GM21619 (cell line): ENCODE results near the gene ZNF408.

Source experiments
- ATAC-seq: cut with Tn5 transposase; IDR thresholded peaks from one replicate; pipeline ENCODE4 v1.9.1; 2021; ENCODE audit not compliant: unreplicated experiment

Gene ZNF408

DNA sequence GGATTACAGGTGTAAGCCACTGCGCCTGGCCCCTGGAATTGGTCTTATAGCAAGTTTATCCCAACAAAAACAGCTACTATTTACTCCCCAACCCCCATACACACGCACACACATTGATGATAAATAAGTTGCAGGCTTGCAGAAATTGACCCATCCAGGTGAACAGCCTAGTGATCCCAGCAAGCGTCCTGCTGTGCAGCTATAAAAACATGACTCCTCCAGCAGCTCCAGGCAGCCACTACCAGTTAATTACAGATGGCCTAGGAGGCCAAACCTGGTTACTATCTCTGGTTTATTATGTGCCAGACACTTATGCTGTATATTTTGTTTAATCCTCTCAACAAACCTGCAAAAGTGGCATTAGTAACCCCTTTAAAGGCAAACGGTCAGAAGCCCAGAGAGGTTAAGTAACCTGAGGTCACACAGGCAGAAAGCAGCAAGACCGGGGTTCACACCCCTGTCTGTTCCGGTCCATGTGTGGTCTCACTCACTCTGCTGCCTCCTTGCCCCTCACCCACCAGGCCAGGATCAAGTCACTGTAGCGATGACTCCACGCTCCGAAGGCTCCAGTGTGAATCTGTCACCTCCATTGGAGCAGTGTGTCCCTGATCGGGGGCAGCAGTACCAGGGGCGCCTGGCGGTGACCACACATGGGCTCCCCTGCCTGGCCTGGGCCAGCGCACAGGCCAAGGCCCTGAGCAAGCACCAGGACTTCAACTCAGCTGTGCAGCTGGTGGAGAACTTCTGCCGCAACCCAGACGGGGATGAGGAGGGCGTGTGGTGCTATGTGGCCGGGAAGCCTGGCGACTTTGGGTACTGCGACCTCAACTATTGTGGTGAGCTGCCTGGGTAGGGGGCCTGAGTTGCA lies 24.7 kb downstream of the ZNF408 start:
- no peak for ATAC-seq

DNA sequence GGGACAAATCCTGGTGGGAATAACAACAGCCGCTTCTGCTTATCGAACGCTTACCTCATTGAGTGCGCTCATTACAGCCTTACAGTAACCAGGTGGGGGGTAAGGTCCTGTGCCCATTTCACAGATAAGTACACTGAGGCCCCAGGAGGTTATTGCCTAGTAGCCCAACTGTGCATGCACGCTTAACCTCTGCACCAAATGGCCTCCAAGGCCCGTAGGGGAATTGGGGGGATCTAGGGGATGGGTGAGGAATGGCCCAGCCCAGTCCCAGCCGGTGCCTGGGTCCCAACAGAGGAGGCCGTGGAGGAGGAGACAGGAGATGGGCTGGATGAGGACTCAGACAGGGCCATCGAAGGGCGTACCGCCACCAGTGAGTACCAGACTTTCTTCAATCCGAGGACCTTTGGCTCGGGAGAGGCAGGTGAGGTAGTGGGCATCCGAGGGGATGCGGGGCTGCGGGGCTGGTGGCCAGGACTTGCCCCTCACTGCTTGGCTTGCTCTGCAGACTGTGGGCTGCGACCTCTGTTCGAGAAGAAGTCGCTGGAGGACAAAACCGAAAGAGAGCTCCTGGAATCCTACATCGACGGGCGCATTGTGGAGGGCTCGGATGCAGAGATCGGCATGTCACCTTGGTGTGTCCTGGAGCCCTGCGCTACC lies 25.5 kb downstream of the ZNF408 start:
- no peak for ATAC-seq

DNA sequence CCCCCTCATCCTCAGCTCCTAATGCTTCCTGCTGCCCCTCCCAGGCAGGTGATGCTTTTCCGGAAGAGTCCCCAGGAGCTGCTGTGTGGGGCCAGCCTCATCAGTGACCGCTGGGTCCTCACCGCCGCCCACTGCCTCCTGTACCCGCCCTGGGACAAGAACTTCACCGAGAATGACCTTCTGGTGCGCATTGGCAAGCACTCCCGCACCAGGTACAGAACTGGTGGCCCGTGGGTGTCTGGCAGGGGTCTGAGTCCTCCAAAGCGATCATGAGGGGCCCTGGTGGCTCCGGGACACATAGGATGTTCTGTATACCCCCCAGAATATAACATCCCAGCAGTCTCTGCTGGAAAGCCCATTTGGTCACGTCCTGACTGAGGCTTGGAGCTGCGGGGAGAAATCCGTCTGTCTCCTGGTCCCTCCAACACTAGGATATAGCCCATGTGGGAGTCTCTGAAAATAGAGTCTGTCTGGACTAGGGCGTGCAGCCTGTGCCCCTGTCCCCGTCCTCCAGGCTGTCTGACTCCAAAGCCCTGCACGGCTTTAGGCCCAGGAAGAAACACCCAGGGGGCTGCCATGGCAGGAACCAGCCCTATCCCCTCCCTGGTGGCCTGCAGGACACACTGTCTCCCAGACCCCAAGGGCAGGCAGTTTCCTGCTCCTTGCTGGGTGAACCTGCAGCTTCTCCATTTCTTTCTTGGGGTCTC lies 27.3 kb downstream of the ZNF408 start:
- no peak for ATAC-seq

DNA sequence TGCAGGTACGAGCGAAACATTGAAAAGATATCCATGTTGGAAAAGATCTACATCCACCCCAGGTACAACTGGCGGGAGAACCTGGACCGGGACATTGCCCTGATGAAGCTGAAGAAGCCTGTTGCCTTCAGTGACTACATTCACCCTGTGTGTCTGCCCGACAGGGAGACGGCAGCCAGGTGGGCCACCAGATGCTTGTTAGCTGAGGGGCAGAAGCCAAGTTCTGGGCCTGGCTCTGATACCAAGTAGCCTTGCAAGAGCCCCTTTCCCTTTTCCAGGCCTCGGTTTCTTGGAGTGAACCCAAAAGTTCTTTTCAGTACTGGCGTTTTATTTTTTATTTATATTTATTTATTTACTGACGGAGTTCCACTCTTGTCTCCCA lies 27.8 kb downstream of the ZNF408 start:
- no peak for ATAC-seq

DNA sequence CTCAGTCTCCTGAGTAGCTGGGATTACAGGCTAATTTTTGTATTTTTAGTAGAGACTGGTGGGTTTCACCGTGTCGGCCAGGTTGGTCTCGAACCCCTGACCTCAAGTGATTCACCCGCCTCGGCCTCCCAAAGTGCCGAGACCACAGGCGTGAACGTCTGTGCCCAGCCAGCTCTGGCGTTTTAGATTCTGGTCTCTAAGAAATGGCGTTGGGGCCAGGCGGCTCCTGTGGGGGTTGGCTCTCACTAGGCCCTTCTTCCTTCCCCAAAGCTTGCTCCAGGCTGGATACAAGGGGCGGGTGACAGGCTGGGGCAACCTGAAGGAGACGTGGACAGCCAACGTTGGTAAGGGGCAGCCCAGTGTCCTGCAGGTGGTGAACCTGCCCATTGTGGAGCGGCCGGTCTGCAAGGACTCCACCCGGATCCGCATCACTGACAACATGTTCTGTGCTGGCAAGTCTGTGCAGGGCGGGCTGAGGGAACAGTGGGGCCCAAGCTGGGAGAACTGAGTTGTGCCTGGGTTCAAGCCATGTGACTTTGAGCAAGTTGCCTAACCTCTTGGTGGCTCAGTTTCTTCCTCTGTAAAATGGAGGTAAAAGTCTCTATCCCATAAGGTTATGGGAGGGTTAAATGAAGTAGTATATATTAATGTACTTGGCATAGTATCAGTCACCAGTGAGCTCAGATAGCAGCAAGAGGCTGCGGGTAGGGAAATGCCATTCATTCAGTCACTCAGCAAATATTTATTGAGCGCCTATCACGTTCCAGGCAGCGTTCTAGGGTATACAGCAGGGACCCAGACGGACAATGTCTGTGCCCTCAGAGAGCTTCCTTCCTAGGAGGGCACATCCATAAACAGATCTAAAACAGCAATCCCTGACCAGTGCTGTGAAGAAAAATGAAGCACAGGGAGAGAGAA lies 28.5 kb downstream of the ZNF408 start:
- ATAC-seq = no peak

DNA sequence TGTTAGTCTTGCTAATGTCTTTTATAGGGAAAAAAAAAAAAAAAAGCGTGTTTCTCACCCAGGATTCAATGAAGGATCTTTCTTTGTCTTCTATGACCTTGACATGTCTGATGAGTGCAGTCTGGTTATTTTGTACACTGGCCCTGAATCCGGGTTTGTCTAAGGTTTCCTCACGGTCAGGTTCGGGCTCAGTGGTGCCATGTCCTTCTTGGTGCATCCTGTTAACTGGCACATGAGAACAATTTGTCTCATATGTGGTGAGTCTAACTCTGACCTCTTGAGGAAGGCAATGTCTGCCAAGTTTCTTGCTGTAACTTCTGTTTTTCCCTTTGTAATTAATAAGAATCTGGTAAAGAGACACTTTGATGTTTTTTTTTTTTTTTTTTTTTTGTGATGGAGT lies 30.7 kb downstream of the ZNF408 start:
- ATAC-seq = no peak

DNA sequence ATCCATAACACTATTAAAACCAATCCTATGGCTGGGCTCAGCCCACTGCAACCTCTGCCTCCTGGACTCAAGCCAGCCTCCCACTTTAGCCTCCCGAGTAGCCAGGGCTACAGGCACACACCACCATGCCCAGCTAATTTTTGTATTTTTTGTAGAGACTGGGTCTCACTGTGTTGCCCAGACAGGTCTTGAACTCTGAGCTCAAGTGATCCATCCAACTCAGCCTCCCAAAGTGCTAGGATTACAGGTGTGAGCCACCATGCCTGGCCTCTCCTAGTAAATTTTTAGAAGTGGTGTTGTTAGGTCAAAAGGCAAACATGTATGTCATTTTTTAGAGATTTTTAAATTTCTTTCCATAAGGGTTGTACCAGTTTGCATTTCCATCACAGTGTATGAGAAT lies 32.4 kb downstream of the ZNF408 start:
- ATAC-seq = no peak

DNA sequence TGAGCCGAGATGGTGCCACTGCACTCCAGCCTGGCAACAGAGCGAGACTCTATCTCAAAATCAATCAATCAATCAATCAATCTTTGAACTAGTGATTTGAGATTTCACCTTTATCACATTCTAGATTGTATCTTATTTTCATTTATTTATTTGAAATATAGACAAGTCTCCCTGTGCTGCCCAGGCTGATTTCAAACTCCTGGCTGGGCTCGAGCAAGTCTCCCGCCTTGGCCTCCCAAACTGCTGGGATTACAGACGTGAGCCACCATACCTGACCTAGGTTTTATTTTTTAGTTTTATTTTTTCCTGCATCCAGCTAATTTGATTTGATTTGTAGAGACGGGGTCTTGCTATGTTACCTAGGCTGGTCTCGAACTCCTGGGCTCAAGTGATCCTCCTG lies 35.3 kb downstream of the ZNF408 start:
- ATAC-seq = no peak

DNA sequence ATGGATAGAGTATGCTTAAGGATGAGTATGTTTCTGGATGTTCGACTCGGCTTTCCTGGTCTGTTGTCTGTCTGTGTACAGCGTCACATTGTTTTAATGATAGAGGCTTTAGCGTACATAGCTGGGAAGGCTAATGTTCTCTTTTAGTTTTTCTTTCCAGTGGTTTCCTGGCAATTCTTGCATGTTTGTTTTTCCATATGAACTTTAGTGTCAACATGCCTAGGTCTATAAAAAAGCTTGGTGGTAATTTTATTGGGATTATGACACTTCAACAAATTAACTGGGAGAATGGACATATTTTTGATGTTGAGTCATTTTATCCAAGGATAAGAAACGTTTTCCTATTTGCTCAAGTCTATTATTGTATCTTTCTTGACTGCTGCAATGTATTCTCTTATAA lies 35.8 kb downstream of the ZNF408 start:
- no peak for ATAC-seq

DNA sequence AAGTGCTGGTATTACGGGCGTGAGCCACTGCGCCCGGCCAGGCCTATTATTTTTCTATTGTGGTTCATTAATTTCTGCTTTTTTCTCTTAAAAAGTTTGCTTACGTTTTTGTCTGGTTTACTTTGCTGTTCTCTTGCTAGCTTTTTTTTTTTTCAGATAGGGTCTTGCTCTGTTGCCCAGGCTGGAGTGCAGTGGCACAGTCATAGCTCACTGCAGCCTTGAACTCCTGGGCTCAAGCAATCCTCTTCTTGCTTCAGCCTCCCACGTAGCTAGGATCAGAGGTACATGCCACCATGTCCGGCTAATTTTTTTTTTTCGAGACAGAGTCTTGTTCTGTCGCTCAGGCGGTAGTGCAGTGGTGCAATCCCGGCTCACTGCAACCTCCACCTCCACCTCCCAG lies 36.9 kb downstream of the ZNF408 start:
- no peak for ATAC-seq

DNA sequence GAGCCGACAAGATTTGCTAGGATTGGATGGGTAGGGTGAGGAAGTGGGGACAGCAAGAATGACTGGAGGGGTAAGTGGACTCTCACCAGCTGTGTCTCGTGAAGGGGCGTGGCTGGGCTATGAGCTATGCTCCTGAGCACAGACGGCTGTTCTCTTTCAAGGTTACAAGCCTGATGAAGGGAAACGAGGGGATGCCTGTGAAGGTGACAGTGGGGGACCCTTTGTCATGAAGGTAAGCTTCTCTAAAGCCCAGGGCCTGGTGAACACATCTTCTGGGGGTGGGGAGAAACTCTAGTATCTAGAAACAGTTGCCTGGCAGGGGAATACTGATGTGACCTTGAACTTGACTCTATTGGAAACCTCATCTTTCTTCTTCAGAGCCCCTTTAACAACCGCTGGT lies 38.1 kb downstream of the ZNF408 start:
- ATAC-seq = no peak

DNA sequence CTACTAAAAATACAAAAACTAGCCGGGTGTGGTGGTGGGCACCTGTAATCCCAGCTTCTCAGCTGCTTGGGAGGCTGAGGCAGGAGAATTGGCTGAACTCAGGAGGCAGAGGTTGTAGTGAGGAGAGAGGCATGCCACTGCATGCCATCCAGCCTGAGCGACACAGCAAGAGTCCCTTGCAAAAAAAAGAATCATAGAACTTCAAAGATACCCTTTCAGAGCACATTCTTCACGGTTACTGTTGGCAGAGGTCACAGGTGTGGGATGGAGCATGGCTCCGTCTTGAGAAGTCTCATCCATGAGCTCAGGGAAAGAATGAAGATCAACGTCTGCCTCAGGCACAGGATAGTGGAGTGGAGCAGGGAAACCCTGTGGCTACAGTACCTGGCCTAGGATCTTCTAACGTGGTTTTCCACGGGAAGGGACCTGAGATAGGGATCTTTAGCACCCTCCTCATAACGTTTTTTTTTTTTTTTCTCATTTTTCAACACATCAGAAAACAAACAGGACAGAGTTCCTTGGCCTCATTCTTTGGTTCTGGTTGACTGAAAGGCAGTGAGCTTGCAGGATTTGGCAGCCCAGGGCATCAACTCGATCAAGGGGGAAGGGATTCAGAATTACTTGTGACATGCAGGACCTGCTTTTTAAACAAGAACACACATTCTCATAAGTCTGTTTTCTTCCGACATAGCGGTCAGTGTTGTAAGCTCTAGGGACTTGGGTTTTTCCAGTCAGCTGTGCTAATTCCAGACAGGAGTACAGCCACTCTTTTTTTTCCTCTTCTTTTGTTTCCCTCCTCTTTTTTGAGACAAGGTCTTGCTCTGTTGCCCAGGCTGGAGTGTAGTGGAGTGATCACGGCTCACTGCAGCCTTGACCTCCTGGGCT lies 41.0 kb downstream of the ZNF408 start:
- ATAC-seq = no peak

DNA sequence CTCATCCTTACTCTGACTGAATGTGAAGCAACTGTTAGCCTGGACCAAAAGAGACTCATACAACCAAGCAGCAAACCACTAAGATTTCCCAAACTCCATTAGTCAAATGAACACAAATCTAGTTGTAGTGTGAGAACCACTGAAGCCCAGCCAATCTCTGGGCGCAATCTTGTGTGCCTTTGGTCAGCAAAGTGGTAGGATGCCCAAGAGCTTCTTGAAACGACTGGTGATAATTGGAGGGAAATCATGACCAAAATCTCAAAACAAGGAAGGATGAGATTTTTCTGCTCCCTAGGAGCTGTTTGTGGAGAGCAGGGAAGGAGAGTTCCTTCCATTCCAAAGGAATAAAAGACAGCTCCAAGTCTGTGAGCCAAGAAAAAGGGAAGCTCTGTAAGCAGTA lies 42.2 kb downstream of the ZNF408 start:
- no peak for ATAC-seq

DNA sequence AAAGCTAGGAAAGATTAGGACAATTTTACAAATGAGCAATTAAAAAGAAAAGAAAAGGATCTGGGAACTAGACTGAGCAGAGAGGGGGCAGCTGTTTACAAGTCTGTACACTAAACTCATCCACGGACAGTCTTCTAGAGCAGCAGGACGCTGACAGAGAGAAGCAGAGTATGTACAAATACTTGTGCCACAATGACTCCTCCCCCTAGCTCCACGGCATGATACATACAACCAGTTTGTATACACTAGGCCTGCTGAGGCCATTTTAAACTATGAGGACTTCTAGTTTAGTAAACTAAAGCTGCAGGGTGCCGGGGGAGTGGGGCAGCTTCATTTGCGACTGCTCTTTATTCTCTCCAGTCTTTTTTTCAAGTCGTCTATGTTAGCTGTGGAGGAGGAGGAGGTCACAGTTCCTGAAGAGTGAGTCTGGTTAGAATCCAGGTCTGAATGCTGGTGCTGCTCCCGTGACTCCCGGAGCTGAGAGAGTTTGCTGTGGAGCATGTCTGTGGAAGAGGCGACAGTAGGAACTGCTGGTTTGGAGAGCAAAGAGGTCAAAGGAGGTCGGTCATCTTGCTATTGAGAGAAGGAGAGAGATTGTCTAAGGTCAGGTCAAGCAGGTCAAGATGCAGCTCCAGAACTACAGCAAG lies 43.0 kb downstream of the ZNF408 start:
- ATAC-seq = no peak

DNA sequence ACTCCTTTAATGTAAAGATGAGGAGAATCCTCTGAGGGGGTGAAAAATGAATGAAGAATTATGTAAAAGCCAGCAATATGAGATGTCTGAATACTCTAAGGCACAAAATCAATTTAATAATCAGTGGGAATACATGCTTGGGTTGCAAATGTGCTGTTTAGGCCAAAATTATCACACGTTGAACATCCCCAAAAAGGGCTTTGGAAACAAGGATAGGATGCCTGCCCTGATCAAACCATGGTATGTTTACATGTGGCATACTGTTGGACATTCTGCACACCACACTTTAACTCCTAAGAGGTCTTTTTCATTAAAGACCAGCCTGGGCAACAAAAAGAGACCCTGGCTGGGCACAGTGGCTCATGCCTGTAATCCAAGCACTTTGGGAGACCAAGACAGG lies 44.5 kb downstream of the ZNF408 start:
- no peak for ATAC-seq

DNA sequence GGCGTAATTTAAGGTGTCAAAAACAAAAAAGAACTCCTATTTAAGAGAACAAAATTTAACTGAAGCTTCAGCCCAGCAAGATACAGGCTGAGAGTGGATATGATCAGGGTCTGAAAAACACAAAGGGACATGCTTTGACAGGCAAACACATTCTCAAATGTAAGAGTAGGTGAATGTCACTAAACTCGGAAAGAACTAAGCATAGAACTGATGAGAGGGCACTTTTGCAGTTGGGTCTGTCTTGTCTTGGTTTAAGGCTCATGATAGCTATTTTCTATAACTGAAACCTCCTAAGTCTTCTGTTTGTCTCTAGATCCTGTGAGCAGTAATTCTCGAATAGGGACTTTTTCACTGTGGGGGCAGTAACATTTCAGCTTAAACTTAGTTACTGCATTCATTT lies 45.2 kb downstream of the ZNF408 start:
- no peak for ATAC-seq

DNA sequence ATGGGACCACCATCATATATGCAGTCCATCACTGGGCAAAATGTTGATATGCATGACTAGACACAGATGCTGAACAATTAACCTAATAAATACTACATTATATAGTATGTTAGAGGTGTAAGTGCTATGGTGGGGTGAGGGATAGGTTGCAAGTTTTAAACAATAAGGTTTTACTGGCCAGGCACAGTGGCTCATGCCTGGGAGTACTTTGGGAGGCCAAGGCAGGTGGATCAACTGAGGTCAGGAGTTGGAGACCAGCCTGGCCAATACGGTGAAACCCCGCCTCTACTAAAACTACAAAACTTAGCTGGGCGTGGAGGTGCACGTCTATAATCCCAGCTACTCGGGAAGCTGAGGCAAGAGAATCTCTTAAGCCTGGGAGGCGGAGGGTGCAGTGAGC lies 46.3 kb downstream of the ZNF408 start:
- ATAC-seq = no peak
